HG02678 (cell line): ENCODE results near the gene ASB16.

Experiments
- ATAC-seq: cut with Tn5 transposase; IDR thresholded peaks from one replicate; pipeline ENCODE4 v1.9.1; 2021; ENCODE audit warnings: mild to moderate bottlenecking, moderate library complexity; ENCODE audit not compliant: unreplicated experiment

The ASB16 gene

GRCh38 chr17:44221084-44221861 lies 50.8 kb downstream of the ASB16 start:
- ATAC-seq, result no peak

DNA sequence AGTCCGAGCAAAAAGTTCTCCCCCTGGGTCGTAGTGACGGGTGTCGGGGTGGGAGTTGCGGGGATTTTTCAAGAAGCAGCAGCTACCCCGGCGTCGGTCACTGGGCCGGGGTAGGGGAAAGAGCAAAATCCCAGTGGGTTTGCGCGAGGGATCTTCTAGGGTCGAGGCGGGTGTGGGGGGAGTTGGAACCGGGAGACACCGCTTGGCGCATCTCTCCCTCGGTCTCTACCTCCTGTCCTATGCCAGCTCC lies 51.3 kb downstream of the ASB16 start:
- ATAC-seq, result no peak

- ATAC-seq, result no peak
These were observed 51.8 kb downstream of the ASB16 start for GRCh38 chr17:44222112-44222869.

- no peak for ATAC-seq
These were observed 53.1 kb downstream of the ASB16 start for GRCh38 chr17:44223541-44224071.
